ENCODE measurements around the gene ETFA.
A peak's percentile ranks its signal among the peaks of the same experiment; 100 is the strongest.
"Not testable (repeated sequence)": the region's sequence is repeated elsewhere in the genome, so short reads cannot be mapped to it uniquely, and the experiment has no call there.

ETFA gene

GRCh38 chr15:76327191-76328105 is 16.2 kb upstream of the ETFA start:
- no peak for DNase-seq (ENCODE audit: low read depth in 4 of 4, low spot score in 1 of 4)

GRCh38 chr15:76325704-76326103 is 14.4 kb upstream of the ETFA start:
- DNase-seq (ENCODE audit: low read depth in 4 of 4, low spot score in 1 of 4) = no peak

GRCh38 chr15:76324066-76324465 is 12.8 kb upstream of the ETFA start:
- no peak for DNase-seq (ENCODE audit: low read depth in 4 of 4, low spot score in 1 of 4)

GRCh38 chr15:76321602-76322001 is 10.3 kb upstream of the ETFA start:
- no peak for DNase-seq (ENCODE audit: low read depth in 4 of 4, low spot score in 1 of 4)

DNA sequence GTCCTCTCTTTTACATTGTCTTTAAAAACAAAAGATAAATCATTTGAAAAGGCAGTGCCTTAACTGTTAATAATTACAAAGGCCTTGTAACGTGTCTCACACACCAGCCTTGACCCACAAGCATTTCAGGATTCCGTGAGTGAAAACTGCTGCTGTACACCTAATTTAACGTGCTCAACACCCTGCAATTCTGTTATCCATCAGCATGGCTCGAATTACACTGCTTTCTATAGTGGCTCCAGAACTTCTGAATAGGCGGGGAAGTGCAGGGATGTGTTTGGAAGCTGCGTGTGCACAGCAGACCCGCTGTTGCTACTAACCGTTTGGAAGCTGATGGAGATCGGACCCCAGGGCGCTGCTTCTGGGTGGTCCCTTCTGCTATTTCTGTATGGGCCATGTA is 9.9 kb upstream of the ETFA start:
- DNase-seq (ENCODE audit: low read depth in 4 of 4, low spot score in 1 of 4) = no peak

GRCh38 chr15:76320012-76320411 is 8.7 kb upstream of the ETFA start:
- no peak for DNase-seq (ENCODE audit: low read depth in 4 of 4, low spot score in 1 of 4)

GRCh38 chr15:76313731-76314130 is 2.5 kb upstream of the ETFA start:
- no peak for DNase-seq (ENCODE audit: low read depth in 4 of 4, low spot score in 1 of 4)

DNA sequence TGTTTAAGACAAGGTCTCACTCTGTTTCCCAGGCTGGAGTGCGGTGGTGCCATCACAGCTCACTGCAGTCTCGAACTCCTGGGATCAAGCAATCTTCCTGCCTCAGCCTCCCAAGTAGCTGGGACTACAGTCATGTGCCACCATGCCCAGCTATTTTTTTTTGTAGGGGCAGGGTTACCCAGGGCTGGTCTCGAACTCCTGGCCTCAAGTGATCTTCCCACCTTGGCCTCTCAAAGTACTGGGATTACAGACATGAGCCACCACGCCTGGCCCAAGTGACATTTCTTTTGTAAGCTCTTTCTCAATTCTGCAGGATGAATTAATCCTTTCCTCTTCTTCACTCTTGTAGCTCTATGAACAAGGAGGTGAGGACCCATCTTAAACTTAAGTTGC is 1.9 kb upstream of the ETFA start:
- DNase-seq (ENCODE audit: low read depth in 4 of 4, low spot score in 1 of 4) = not testable (repeated sequence)

DNA sequence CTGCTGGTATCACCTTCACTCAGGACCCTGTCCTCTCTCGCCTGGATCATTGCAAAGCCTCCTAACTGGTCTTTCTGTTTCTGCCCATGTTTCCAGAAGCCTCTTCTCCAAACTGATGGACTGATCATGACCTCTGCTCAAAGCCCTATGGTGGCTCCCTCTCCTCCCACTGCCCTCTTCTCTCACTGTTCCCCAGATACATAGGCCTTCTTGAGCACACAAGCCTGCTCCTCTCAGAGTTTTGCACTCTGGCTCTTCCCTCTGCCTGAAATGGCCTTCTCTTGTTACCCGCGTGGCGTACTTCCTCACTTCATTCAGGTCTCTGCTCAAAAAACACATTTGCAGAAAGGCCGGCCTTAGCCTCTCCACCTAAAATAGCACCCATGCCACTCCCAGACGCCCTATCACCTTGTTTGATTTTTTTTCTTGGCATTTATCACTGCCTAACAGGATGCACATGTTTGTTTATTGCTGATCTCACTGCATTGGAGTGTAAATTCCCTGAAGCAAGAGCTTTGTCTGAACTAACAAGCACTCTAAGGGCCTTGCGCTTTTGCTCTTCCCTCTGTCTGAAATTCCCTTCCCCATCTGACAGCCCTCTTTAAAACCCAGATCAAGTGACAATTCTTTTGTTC is 1.4 kb upstream of the ETFA start:
- DNase-seq (ENCODE audit: low read depth in 4 of 4, low spot score in 1 of 4) = no peak

DNA sequence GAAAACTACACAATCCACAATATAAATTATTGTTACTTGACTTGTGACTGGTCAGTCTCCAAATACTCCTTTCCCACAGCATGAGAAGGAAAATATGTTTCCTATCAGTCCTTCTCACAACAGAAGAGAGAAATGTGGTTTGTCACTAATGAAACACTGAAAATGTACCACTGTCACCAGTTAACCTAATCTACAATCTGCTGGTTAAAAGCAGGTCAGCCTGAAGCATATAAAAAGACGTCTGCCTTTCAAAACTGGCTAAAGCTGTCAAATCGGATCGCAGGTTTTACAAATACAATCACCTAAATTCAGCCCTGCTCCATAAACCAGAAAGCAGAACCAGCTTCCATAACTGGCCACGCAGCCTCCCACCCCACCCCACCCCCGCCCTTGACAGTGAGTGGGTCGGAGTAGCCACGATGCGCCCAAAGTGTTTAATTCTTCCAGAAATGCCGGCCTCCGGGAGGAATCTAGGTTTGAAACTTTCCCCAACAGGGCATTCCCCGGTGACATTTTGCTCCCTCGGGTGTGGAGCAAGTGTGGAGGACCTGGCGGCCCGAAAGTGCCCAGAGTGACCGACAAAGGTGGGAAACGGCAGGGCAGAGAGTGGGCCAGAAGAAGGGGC is 682 bp downstream of the ETFA start:
- DNase-seq (ENCODE audit: low read depth in 4 of 4, low spot score in 1 of 4) = peak in 2 of 4 experiments; percentile 3 to 10

- no peak for DNase-seq (ENCODE audit: low read depth in 4 of 4, low spot score in 1 of 4)
These were observed 1.5 kb downstream of the ETFA start for GRCh38 chr15:76309601-76310330.

DNA sequence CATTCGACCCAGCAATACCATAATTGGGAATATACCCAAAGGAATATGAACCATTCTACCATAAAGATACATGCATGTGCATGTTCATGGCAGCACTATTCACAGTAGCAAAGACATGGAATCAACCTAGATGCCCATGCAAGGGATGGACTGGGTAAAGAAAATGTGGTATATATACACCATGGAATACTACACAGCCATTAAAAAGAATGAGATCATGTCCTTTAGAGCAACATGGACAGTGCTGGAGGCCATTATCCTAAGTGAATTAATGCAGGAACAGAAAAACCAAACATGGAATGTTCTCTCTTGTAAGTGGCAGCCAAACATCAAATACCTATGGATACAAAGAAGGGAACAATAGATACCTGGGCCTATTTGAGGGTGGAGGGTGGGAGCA is 7.4 kb downstream of the ETFA start:
- DNase-seq (ENCODE audit: low read depth in 4 of 4, low spot score in 1 of 4) = no peak

- DNase-seq (ENCODE audit: low read depth in 4 of 4, low spot score in 1 of 4) = no peak
These were observed 11.5 kb downstream of the ETFA start for GRCh38 chr15:76299786-76300185.

DNA sequence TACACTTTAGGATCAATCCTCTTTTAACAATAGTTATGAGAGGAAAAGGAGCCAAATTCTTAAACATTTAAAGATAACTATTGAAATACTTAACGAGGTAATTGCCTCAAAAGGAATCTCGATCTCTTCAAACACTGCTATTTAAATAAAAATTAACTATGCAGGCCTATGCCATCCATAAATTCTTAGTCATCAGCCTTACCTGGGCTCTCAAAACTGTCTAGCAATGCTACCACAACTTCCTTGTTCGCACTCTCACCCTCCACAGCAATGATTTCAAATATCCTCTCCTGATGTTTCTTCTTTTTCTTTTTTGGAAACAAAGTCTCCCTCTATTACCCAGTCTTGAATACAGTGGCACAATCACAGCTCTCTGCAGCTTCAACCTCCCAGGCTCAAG is 12.3 kb downstream of the ETFA start:
- DNase-seq (ENCODE audit: low read depth in 4 of 4, low spot score in 1 of 4) = no peak

GRCh38 chr15:76297951-76298350 is 13.3 kb downstream of the ETFA start:
- DNase-seq (ENCODE audit: low read depth in 4 of 4, low spot score in 1 of 4) = not testable (repeated sequence)

DNA sequence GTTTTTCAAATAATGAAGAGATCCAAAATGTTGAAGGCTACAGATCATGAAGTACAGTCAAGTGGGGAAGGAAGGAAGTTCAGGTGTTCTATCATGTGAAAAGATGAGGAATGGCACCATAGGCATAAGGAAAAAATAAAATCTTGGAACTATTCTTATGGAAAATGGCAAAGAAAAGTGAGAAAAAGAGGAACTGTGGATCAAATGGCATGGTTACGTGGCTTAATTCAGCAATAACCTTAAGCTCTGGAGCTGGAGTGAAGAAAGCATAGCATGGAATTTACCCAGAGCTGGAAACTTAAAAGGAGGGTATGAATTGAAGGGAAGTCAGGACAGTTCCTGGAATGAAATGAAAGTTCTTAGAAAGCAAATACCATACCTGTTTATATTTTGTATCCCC is 14.4 kb downstream of the ETFA start:
- DNase-seq (ENCODE audit: low read depth in 4 of 4, low spot score in 1 of 4) = no peak

- DNase-seq (ENCODE audit: low read depth in 4 of 4, low spot score in 1 of 4) = not testable (repeated sequence)
These were observed 16.8 kb downstream of the ETFA start for GRCh38 chr15:76294463-76294862.

DNA sequence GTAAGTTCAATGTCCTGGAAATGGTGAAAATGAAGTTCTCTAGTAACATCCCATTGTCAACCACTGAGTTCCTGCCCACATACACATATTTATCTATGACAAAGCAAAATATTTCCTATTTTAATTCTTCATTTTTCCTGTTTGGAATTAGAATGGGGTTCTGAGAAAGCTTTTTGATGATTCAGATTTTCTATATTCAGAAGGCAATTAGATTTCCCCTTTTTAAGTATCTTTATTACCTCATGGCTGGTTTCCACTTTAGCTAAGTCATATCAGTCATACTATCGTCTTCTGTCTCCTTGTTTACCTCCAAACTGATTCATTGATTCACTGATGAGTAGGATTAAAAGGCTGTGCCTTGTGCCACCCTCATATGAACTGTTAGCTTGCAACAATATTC is 17.9 kb downstream of the ETFA start:
- DNase-seq (ENCODE audit: low read depth in 4 of 4, low spot score in 1 of 4) = no peak

DNA sequence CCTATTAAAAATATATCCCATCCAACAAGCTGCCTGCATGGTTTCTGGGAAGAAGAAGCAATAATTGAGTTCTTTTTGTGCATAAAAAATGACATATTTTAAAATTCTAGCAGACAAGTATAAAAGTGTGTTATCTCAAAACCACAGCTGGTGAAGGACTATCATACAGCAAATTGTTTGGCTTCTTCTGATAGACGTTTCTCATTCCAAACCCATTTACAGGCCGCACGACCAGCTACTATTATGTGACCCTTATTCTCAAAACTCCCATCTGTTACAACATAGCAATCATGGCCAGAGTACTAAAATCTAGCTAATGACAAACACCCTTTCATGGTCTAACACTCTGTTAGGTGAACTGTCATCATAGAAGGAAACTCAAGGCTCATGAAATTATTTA is 21.7 kb downstream of the ETFA start:
- DNase-seq (ENCODE audit: low read depth in 4 of 4, low spot score in 1 of 4) = no peak

DNA sequence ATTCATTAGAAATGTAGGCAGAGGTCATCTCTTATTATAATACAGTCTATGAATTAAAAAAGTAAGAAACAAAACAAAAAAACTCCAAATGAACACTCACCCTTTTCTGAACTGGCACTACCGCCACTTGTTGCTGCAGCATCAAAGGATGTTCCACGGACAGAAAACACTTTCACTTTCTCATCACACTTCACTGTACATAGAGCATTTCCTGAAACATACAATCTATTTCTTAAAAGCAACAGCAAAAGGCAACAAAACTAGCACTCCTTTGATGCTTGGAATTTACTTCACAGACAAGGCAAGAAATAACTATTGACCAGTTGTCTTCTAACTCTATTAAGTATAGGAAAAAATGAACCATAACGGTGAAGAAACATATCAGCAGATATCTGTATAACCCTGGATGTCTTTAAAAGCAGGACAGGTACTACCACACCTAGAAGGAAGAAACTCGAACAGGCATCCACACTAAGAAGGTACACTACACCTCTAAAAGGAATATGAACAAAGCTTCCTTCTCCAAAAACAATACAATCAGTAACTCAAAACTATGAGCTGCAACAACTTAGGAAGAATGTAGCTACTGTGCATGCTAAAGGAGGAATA is 24.9 kb downstream of the ETFA start:
- no peak for DNase-seq (ENCODE audit: low read depth in 4 of 4, low spot score in 1 of 4)

DNA sequence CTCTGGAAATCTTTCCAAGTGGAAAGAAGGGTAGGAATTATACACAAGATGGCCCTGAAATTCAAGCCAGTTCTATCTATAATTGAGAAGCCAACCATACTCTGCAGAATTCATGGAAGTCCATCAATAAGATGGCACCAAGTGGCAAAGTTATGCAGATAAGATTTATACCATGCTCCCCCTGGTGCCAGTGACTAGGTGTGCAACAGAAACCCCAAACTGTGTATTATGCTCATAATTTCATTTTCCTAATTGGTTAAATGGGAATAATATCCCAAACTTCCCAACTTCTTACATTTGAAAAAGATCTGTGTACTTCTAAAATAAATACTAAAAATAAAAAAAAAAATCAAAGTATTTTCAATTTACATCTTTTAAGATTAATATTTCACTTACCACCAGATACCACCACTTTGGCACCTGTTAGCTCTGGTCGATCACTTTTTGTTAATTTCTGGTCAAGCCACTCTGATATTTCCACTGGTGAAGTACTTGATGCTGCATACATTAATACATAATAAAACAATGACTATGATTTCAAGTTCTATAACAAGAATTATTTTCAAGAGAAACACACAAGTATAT is 25.9 kb downstream of the ETFA start:
- no peak for DNase-seq (ENCODE audit: low read depth in 4 of 4, low spot score in 1 of 4)

Data from stimulated activated CD4-positive, alpha-beta T cell treated with anti-CD3 and anti-CD28 coated beads, Interleukin-1b, Interleukin-23, amount 100 ng/mL, for 24 hours (primary cell).